ENCODE measurements around the gene AVL9.

GRCh38 chr7:32586291-32587221 is 91.3 kb downstream of the AVL9 start:
- no peak for TF ChIP-seq CTCF (IDR thresholded peaks at IDR 0.05 in 8 of 11, conservative IDR thresholded peaks at IDR 0.05 in 3 of 11)
- no peak for TF ChIP-seq POLR2A (IDR thresholded peaks at IDR 0.05)
- peak in 1 of 3 donors; percentile 16 for TF ChIP-seq POLR2AphosphoS5 (IDR thresholded peaks at IDR 0.05)
